ENCODE results near the gene DCTN4. TPM values are rescaled to one million over a fixed set of nuclear protein-coding genes. Genes with fewer than 3 reads are reported as not detected.
"Not testable (repeated sequence)": the region's sequence is repeated elsewhere in the genome, so short reads cannot be mapped to it uniquely, and the experiment has no call there.

The DCTN4 gene
- total RNA-seq, 1 experiment from 2014 or later, result 40.5 TPM

- H3K4me1 ChIP-seq (ENCODE audit: insufficient read depth, low read length); H3K9ac ChIP-seq (ENCODE audit: low read length); H3F3A ChIP-seq (ENCODE audit: low read length, unreplicated experiment); H4K20me1 ChIP-seq (ENCODE audit: low read length); BruUV-seq (replicated peaks); H3K4me3 ChIP-seq (ENCODE audit: low read length); ATAC-seq; H3K27ac ChIP-seq (ENCODE audit: low read length); POLR2A ChIA-PET (ENCODE audit: unreplicated experiment); intact Hi-C loops (cut with micrococcal nuclease); CTCF ChIA-PET; DNase-seq; H3K9me2 ChIP-seq (replicated peaks; ENCODE audit: low read length); H3K27me3 ChIP-seq (ENCODE audit: low read length); H3K4me2 ChIP-seq (ENCODE audit: low read length); H2AFZ ChIP-seq (ENCODE audit: low read length); H3K9me3 ChIP-seq (ENCODE audit: low read length): not testable (repeated sequence)
- peaks cover 37% of the 10 kb centered on the region for H3K79me2 ChIP-seq (ENCODE audit: low read length)
- peaks cover 10% of the 10 kb centered on the region for H3K36me3 ChIP-seq (ENCODE audit: low read depth, low read length)
Measured at GRCh38 chr5:150743142-150743488, 15.7 kb downstream of the DCTN4 start.

GRCh38 chr5:150742455-150743141, 16.2 kb downstream of the DCTN4 start:
- intact Hi-C loops (cut with micrococcal nuclease); CTCF ChIA-PET; H3K27ac ChIP-seq (ENCODE audit: low read length); H3K27me3 ChIP-seq (ENCODE audit: low read length); DNase-seq; H3K4me1 ChIP-seq (ENCODE audit: insufficient read depth, low read length); BruUV-seq (replicated peaks); H3K9ac ChIP-seq (ENCODE audit: low read length); H3K4me3 ChIP-seq (ENCODE audit: low read length); H2AFZ ChIP-seq (ENCODE audit: low read length); H3F3A ChIP-seq (ENCODE audit: low read length, unreplicated experiment); POLR2A ChIA-PET (ENCODE audit: unreplicated experiment); H4K20me1 ChIP-seq (ENCODE audit: low read length); H3K9me3 ChIP-seq (ENCODE audit: low read length); ATAC-seq; H3K4me2 ChIP-seq (ENCODE audit: low read length); H3K9me2 ChIP-seq (replicated peaks; ENCODE audit: low read length): not testable (repeated sequence)
- peaks cover 10% of the 10 kb centered on the region for H3K36me3 ChIP-seq (ENCODE audit: low read depth, low read length)
- peaks cover 42% of the 10 kb centered on the region for H3K79me2 ChIP-seq (ENCODE audit: low read length)

DNA sequence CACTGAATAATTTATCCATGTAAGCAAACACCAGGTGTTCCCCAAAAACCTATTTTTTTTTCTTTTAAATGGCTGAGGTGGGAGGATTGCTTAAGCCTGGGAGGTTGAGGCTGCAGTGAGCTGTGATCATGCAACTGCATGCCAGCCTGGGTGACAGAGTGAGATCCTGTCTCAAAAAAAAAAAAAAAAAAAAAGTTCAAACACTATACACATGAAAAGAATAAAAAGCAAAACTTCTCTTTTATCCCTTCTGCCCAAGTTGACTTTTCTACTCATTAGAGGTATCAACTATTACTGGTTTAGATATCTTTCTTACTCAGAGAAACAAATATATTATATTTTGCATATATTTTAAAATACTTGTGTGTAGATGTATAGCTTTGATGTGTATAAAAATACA, 17.8 kb downstream of the DCTN4 start:
- CTCF ChIA-PET, result no interaction called here
- no TSS peak for BruUV-seq (replicated peaks)

More for the DNA sequence above, 17.8 kb downstream of the DCTN4 start:
- Histone ChIP-seq H3K27ac (ENCODE audit: low read length) (no peak overlapping the region), H4K20me1 (ENCODE audit: low read length) (0 out of 2 replicates have a peak, but pooled peaks cover 7% of the 10 kb centered on the region), H2AFZ (ENCODE audit: low read length) (no peak overlapping the region), H3K36me3 (ENCODE audit: low read depth, low read length) (peaks cover 16% of the 10 kb centered on the region), H3K27me3 (ENCODE audit: low read length) (no peaks in the 10 kb centered on the region), H3F3A (ENCODE audit: low read length, unreplicated experiment) (no peaks in the 10 kb centered on the region), H3K4me1 (ENCODE audit: insufficient read depth, low read length) (no peaks in the 10 kb centered on the region), H3K9ac (ENCODE audit: low read length) (no peak overlapping the region), H3K4me3 (ENCODE audit: low read length) (no peak overlapping the region), H3K9me2 (replicated peaks; ENCODE audit: low read length) (no peaks in the 10 kb centered on the region), H3K79me2 (ENCODE audit: low read length) (peaks cover 58% of the 10 kb centered on the region), H3K9me3 (ENCODE audit: low read length) (no peaks in the 10 kb centered on the region), H3K4me2 (ENCODE audit: low read length) (no peak overlapping the region)
- POLR2A ChIA-PET (ENCODE audit: unreplicated experiment), result no interaction called here
- TF ChIP-seq EZH2phosphoT487 (IDR thresholded peaks at IDR 0.05; ENCODE audit: borderline replicate concordance, low read length) (no peak), EZH2 (IDR thresholded peaks at IDR 0.05; ENCODE audit: low read length, unreplicated experiment) (no peak), CTCF (conservative IDR thresholded peaks at IDR 0.05; ENCODE audit: low read depth, low read length) (no peak)
- intact Hi-C loops (cut with micrococcal nuclease), result no loop called here
- no peak for DNase-seq
- ATAC-seq, result no peak

Measured in PC-3 (cell line).